Tibial artery (tissue), 4 donors: Measurements from ENCODE around the gene TNFRSF8.

Experiments
- DNase-seq, 2 donors: peaks; one replicate each; pipeline ENCODE4 v3.0.0-alpha.2; 2019
- H3K27ac ChIP-seq, 2 donors: fragments of 200-600 bp; sonication (generic) in 1 of 2; 1 replicate in 1 of 2; 2 replicates in 1 of 2; pipeline ENCODE4 v1.5.1; 2018 to 2019; ENCODE audit warnings: mild to moderate bottlenecking in 1 of 2
- H3K27me3 ChIP-seq, 2 donors: fragments of 200-600 bp; sonication (generic) in 1 of 2; one replicate each; pipeline versions ENCODE4 v1.5.1 to v1.6.0; 2016 to 2019
- H3K36me3 ChIP-seq, 3 donors: fragments of 200-600 bp; sonication (generic) in 2 of 3; one replicate each; pipeline ENCODE4 v1.5.1; 2016 to 2019; ENCODE audit warnings: mild to moderate bottlenecking in 2 of 3
- H3K4me1 ChIP-seq, 4 donors: fragments of 200-600 bp; sonication (generic) in 2 of 4; 1 replicate in 3 of 4; 2 replicates in 1 of 4; pipeline ENCODE4 v1.5.1; 2016 to 2019
- H3K4me3 ChIP-seq, 2 donors: fragments of 200-600 bp; sonication (generic) in 1 of 2; 1 replicate in 1 of 2; 2 replicates in 1 of 2; pipeline ENCODE4 v1.5.1; 2018 to 2019; ENCODE audit warnings: mild to moderate bottlenecking in 2 of 2
- H3K9me3 ChIP-seq, 3 donors: fragments of 200-600 bp; sonication (generic) in 1 of 3; one replicate each; pipeline ENCODE4 v1.5.1; 2016 to 2019
- intact Hi-C: fragments of 100-400 bp; cut with DNase I; formaldehyde crosslinking; loops from one replicate; pipeline ENCODE4 v1.15.0; 2023; ENCODE audit warnings: low total_unique reads
- TF ChIP-seq, protein P1 (sequence below), 2 experiments: fragments of 200-600 bp in 1 of 2; fragments of 450-650 bp in 1 of 2; IDR thresholded peaks; one replicate each; pipeline ENCODE4 v1.5.1; 2017 to 2019; ENCODE audit warnings: antibody characterized with exemption in 2 of 2, mild to moderate bottlenecking in 1 of 2, moderate library complexity in 1 of 2

TNFRSF8 gene

DNA sequence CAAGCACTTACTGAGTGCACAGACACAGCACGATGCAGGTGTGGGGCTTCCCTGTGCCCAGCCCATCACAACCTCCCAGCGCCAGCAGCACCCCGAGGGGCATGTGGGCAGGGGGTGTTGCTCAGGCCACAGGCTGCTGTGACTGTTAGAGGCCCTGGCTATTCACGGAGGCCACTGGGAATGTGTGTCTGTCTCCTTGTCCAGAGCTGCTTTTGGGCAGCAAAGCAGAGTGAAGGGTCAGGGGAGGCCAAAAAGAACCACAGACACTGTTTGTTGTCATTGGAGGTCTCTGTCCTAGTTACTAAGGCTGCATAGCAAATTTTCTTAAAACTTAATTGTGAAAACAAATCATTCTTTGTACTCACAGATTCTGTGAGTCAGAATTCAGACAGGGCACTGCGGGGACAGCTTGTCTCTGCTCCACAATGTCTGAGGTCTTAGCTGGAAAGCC, 49.6 kb downstream of the TNFRSF8 start:
- Histone ChIP-seq H3K36me3 (no peaks in the 10 kb centered on the region), H3K4me3 (no peak overlapping the region), H3K9me3 (no peaks in the 10 kb centered on the region), H3K27me3 (peaks cover 0 to 23% of the 10 kb centered on the region in 2 donors), H3K27ac (no peak overlapping the region), H3K4me1 (peaks cover 0 to 6% (median 0%) of the 10 kb centered on the region in 4 donors)
- intact Hi-C loops: no loop called here
- TF ChIP-seq, protein P1, sequence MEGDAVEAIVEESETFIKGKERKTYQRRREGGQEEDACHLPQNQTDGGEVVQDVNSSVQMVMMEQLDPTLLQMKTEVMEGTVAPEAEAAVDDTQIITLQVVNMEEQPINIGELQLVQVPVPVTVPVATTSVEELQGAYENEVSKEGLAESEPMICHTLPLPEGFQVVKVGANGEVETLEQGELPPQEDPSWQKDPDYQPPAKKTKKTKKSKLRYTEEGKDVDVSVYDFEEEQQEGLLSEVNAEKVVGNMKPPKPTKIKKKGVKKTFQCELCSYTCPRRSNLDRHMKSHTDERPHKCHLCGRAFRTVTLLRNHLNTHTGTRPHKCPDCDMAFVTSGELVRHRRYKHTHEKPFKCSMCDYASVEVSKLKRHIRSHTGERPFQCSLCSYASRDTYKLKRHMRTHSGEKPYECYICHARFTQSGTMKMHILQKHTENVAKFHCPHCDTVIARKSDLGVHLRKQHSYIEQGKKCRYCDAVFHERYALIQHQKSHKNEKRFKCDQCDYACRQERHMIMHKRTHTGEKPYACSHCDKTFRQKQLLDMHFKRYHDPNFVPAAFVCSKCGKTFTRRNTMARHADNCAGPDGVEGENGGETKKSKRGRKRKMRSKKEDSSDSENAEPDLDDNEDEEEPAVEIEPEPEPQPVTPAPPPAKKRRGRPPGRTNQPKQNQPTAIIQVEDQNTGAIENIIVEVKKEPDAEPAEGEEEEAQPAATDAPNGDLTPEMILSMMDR (IDR thresholded peaks at IDR 0.05): no peak
- DNase-seq: no peak

DNA sequence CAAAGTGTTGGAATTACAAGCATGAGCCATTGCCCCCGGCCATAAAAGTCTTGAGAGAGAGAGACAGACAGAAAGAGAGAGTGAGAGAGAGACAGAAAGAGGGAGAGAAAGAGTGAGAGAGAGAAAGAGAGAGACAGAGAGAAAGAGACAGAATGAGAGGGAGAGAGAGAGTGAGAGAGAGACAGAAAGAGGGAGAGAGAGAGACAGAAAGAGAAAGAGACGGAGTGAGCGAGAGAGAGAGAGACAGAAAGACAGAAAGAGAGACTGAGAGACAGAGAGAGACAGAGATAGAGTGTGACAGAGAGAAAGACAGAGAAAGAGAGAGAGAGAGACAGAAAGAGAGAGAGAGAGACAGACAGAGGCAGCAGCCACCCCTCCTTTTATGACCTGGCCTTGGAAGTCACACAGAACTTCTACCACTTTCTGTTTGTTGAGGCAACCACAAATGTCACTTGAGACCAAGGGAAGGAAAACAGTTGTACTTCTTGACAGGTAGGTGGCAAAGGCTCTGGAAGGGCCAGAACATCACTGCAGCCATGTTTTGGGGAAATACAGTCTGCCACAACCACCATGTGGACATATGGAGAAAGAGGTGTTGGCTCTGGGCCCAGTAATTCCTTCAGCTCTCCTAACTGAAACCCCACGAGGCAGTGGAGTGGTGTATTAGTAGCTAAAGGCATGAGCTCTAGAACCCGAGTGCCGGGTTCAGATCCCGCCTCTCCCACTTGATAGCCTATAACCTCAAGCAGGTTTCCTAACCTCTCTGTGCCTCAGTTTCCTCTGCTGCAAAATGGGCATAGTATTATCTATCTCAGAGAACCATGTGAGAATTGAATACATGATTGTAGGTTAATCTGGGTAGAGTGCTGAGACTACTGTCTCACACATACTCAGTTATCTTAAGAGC, 50.6 kb downstream of the TNFRSF8 start:
- H3K9me3 ChIP-seq: no peaks in the 10 kb centered on the region
- TF ChIP-seq, protein P1 (IDR thresholded peaks at IDR 0.05): no peak
- H3K4me1 ChIP-seq: peaks cover 0 to 6% (median 0%) of the 10 kb centered on the region in 4 donors
- H3K27ac ChIP-seq: no peak overlapping the region
- peaks cover 0 to 28% of the 10 kb centered on the region in 2 donors for H3K27me3 ChIP-seq
- intact Hi-C loops: no loop called here
- H3K4me3 ChIP-seq: no peak overlapping the region
- DNase-seq: no peak
- no peaks in the 10 kb centered on the region for H3K36me3 ChIP-seq

DNA sequence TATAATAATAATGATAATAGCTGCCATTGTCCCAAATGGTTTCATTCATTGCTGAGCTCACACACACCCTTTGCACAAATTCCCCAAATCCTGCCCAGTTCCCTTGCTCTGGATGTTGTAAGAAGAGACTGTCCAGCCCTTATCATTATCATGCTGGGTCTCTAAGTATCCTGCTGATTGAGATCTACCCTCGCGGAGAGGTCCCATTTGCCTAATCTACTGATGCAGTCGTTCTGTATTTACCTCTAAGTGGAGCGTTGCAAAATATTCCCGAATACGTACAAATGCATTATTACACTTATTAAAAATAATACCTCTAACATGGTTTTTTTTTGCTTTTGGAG, 51.2 kb downstream of the TNFRSF8 start:
- intact Hi-C loops: no loop called here
- Histone ChIP-seq H3K36me3 (no peaks in the 10 kb centered on the region), H3K4me3 (no peak overlapping the region), H3K27ac (no peak overlapping the region), H3K9me3 (no peaks in the 10 kb centered on the region), H3K4me1 (peaks cover 0 to 6% (median 0%) of the 10 kb centered on the region in 4 donors), H3K27me3 (peaks cover 0 to 30% of the 10 kb centered on the region in 2 donors)
- no peak for DNase-seq
- TF ChIP-seq, protein P1 (IDR thresholded peaks at IDR 0.05): no peak

DNA sequence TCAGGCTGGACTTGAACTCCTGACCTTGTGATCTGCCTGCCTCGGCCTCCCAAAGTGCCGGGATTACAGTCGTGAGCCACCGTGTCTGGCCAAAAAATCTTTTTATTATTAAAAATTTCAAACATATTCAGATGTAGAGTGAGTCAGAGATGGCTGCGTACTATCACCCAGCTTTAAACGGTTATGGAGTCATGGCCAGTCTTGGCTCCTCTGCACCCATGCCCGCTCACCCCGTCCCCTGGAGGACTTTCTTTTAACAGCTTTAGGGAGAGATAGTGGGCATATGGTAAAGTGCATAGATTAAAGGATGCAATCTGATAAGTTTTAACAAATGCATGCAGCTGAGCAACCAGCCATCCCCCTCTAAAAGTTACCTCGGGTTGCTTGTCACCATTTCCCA, 51.8 kb downstream of the TNFRSF8 start:
- peaks cover 0 to 24% of the 10 kb centered on the region in 2 donors for H3K27me3 ChIP-seq
- H3K36me3 ChIP-seq: no peaks in the 10 kb centered on the region
- H3K9me3 ChIP-seq: no peaks in the 10 kb centered on the region
- DNase-seq: no peak
- TF ChIP-seq, protein P1 (IDR thresholded peaks at IDR 0.05): no peak
- no peak overlapping the region for H3K4me3 ChIP-seq
- intact Hi-C loops: no loop called here
- H3K27ac ChIP-seq: no peak overlapping the region
- peaks cover 0 to 6% (median 0%) of the 10 kb centered on the region in 4 donors for H3K4me1 ChIP-seq

DNA sequence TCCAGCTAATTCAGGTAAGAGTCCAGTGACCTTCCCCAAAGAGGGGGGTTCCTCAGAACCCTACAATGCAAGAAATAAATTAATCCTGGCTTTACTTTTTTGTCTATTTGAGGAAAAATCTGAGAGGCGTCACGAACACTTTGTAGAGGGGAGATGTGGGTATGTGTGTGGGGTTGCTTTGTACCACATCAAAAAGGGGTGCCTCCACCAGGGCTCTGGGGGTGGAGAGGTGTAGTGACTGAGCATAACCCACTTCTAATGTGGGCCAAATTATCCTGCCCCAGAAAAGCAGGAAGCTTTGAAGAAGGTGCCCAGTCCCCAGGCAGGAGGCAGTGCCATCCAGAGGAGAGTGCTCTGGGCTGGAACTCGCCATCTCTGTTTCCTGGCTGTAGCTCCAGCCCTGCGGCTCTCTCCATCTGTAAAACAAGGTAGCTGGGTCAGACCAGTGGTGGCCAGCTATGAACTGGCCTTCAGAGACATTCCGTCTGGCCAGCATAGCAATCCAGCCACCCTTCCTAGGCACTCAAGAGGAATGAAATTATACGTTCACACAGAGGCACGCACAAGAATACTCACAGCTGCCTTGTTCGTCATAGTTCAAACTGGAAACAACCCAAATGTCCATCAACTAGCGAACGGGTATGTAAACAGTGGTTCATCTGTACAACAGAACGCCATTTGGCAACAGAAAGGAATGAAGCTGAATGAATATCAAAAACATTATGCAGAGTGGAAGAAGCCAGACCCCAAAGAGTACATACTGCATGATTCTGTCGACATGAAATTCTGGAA, 58.3 kb downstream of the TNFRSF8 start:
- peaks cover 0 to 34% of the 10 kb centered on the region in 2 donors for H3K27me3 ChIP-seq
- TF ChIP-seq, protein P1 (IDR thresholded peaks at IDR 0.05): no peak
- no peak overlapping the region for H3K4me3 ChIP-seq
- H3K4me1 ChIP-seq: no peaks in the 10 kb centered on the region
- H3K27ac ChIP-seq: no peak overlapping the region
- no peaks in the 10 kb centered on the region for H3K36me3 ChIP-seq
- no peaks in the 10 kb centered on the region for H3K9me3 ChIP-seq
- intact Hi-C loops: loop anchor here (10.0 kb wide), 1 partner anchor 543 kb away; no protein-coding TSS in a partner anchor
- DNase-seq: no peak
